HS-27A (cell line): ENCODE measurements around the gene PACS1.
"Not testable (repeated sequence)": the region's sequence is repeated elsewhere in the genome, so short reads cannot be mapped to it uniquely, and the experiment has no call there.

Experiments used
- DNase-seq: peaks from one replicate; pipeline ENCODE4 v3.0.0-alpha.2; 2012; ENCODE audit warnings: low read depth, missing footprints

PACS1 gene

GRCh38 chr11:66111158-66111557 lies 41.1 kb downstream of the PACS1 start:
- no peak for DNase-seq

DNA sequence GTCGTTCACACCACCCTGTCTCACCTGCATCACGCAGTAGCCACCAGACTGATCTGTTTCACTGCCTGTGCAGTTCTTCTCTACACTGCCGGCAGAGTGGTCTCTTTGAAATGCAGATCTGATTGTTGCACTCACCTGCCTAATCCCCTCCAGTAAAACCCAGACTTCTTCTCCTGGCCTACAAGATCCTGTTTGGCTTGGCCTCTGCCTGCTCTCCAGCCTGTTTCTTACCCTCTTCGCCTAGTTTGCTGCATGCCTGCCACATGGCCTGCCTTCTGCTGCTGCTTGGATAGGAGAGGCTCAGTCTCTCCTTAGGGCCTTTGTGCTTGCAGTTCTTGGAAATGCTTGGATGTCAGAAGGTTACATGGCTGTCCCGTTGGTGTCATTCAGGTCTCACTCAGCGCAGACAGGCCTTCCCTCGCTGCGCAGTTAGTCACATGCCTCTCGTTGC lies 42.0 kb downstream of the PACS1 start:
- DNase-seq: no peak

GRCh38 chr11:66112601-66113499 lies 42.8 kb downstream of the PACS1 start:
- peak; percentile 79 for DNase-seq

GRCh38 chr11:66114957-66115356 lies 44.9 kb downstream of the PACS1 start:
- DNase-seq: not testable (repeated sequence)

- DNase-seq: no peak
These were observed 45.7 kb downstream of the PACS1 start for GRCh38 chr11:66115638-66116301.

DNA sequence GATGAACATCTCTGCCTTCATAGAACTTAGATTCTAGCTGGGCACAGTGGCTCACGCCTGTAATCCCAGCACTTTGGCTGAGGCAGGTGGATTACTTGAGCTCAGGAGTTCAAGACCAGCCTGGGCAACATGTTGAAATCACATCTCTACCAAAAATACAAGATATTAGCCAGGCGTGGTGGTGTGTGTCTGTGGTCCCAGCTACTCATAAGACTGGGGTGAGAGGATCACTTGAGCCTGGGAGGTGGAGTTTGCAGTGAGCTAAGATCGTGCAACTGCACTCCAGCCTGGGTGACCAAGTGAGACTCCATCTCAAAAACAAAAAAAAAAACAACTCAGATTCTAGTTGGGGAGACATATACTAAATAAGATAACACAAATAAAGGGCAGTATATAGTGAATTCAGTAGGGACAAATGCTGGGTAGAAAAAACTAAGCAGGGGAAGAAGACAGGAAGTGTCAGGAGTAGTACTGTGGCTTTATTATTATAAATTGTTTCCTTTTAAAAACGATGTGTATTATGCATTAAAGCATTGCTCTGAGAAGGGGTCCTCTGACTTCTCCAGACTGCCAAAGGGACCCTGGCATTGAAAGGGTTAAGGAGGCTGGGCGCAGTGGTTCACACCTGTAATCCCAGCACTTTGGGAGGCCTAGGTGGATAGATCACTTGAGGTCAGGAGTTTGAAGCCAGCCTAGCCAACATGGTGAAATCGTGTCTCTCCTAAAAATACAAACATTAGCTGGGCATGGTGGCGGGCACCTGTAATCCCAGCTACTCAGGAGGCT lies 46.7 kb downstream of the PACS1 start:
- DNase-seq: no peak

DNA sequence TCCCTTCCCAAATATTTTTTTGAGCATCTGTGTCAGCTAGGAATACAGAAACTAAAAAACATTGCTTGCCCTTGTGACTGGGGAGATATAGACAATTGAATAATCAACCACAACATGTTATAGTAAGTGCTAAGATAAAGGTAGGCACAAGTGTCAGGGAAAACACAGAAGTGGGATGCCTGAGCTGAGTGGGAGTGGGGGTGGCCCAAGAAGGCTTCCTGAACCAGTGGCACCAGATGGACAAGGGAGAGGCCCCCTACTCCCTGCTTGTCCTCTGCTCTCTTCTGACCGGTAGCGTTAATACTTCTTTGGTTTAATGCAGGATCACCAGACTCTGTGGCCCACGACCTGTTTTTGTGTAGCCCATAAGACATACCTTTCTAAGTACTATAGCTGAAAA lies 48.8 kb downstream of the PACS1 start:
- no peak for DNase-seq

- DNase-seq: peak; percentile 59
These were observed 49.5 kb downstream of the PACS1 start for GRCh38 chr11:66119348-66120133.

GRCh38 chr11:66121466-66121865 lies 51.4 kb downstream of the PACS1 start:
- no peak for DNase-seq

DNA sequence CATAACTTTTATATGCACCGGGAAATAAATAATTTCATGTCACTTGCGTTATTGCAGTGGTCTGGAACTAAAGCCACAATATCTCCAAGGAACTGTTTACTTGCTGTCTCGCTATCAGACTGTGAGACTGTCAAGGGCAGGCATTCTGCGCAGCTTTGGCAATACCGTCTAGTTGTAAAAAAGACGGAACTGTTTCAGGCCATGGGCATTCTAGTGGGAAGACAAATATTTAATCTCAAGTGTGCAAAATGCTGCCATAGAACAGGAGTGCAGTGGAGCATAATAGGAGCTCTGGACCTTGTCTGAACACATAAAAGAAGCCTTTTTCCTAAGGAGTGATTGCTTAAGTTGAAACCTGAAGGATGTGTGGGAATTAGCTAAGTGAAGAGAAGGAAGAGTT lies 53.8 kb downstream of the PACS1 start:
- DNase-seq: no peak

- DNase-seq: no peak
These were observed 54.5 kb downstream of the PACS1 start for GRCh38 chr11:66124564-66124963.

DNA sequence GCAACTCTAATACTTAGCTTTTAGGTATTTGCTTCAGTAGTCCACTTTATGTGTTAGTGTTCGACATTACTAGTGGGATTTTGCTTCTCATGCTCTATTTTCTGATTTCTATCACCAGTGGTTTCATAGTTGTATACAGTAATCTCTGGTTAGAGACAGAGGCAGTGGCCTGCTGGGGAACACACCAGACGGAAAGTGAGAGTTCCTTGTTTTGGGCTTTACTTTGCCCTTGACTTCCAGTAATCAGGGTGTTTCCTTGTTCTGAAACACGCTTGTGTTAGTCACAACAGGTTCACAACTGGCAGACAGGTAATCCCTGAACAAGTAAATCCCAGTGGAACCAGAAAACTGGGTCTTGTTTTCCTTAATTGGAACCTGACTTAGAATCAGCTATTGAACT lies 56.0 kb downstream of the PACS1 start:
- DNase-seq: no peak

GRCh38 chr11:66126808-66127555 lies 56.9 kb downstream of the PACS1 start:
- no peak for DNase-seq

GRCh38 chr11:66130978-66131377 lies 60.9 kb downstream of the PACS1 start:
- DNase-seq: no peak

DNA sequence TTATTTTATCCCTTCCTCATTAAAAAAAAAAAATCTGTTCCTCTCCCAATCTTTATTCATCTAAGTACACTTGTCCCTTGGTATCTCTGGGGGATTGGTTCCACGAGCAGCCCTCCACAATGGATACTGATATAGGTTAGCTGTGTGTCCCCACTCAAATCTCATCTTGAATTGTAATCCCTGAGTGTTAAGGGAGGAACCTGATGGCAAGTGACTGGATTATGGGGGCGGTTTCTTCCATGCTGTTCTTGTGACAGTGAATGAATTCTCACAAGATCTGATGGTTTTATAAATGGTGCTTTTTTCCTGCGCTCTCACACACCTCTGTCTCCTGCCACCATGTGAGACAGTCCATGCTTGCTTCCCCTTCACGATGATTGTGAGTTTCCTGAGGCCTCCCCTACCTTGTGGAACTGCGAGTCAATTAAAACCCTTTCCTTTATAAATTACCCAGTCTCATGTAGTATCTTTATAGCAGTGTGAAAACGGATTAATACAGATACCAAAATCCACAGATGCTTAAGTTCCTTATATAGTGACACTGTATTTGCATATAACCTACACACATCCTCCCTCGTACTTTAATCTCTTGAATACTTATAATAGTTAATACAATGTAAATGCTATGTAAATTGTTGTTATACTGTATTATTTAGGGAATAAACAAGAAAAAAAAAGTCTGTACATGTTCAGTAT lies 62.0 kb downstream of the PACS1 start:
- DNase-seq: no peak

GRCh38 chr11:66133216-66133775 lies 63.2 kb downstream of the PACS1 start:
- no peak for DNase-seq

- no peak for DNase-seq
These were observed 66.7 kb downstream of the PACS1 start for GRCh38 chr11:66136752-66137123.

- no peak for DNase-seq
These were observed 69.8 kb downstream of the PACS1 start for GRCh38 chr11:66139817-66140404.

GRCh38 chr11:66142370-66143263 lies 72.5 kb downstream of the PACS1 start:
- peak; percentile 57 for DNase-seq
